HG02970 (cell line): ENCODE measurements around the gene SNTB2.

Experiments used
- ATAC-seq: cut with Tn5 transposase; IDR thresholded peaks from one replicate; pipeline ENCODE4 v1.9.1; 2021; ENCODE audit warnings: mild to moderate bottlenecking, moderate library complexity, moderate number of reproducible peaks; ENCODE audit not compliant: unreplicated experiment, low FRiP score

SNTB2 gene

DNA sequence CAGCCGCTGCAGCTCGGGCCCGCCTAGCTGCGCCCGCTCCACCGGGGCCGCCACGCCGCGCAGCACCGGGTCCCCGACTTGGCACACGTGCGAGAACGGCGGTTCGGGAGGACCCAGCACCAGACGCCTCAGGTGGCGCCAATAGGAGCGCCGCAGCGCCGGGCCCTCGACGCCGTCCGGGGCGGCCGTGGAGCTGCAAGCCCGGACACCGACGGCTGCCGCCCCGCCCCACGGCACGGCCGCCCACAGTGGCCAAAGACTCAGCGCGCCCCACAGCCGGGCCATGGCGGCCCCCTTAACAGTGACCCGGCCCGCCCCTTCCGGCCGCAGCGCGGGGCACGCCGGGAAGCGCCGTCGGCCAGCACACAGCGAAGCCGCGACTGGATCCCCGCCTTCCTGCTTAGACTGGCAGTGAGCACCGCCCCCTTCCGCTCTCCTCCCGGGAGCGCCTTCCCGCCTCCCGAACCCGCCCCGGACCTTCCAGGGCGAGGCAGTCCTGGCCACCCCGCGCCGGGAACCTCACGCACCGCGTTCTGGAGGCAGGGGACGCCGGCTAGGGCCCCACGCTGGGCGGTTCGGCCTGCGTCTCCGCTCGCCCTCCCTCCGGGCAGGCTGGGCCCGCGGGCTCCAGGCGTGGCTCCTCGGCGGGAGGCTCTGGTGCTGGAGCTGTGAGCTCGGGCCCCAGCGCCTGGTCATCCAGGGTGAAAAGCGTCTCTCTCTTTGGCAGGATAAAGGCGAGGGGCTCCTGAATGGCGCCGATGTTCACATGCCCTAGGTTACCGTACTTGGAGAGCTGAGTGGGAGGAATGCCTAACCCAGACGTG, 143.5 kb downstream of the SNTB2 start, which contains the start of gene PDF:
Gene PDF (minus strand): TSS at position 303 of the 824 bp plus-strand sequence. CDS start 18 bp downstream, at position 285.
- peak; percentile 92 for ATAC-seq

DNA sequence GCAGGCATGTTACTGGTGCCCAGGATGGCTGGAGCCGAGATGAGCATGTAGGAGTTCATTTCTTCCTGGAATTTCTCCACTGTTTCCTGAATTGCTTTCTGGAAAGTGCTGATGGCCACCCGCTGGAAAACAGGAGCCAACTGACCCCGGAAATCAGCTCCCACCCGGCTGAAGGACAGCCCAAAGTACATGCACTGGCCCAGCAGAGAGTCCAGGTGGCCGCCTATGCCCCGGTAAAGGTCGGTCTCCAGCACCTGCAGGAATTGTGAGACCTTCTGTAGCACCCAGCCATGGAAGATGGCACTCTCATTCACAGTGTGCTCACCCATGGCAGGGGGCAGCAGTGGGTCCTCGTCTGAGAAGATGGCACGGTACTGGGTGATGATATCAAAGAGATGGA, 147.7 kb downstream of the SNTB2 start:
- no peak for ATAC-seq

DNA sequence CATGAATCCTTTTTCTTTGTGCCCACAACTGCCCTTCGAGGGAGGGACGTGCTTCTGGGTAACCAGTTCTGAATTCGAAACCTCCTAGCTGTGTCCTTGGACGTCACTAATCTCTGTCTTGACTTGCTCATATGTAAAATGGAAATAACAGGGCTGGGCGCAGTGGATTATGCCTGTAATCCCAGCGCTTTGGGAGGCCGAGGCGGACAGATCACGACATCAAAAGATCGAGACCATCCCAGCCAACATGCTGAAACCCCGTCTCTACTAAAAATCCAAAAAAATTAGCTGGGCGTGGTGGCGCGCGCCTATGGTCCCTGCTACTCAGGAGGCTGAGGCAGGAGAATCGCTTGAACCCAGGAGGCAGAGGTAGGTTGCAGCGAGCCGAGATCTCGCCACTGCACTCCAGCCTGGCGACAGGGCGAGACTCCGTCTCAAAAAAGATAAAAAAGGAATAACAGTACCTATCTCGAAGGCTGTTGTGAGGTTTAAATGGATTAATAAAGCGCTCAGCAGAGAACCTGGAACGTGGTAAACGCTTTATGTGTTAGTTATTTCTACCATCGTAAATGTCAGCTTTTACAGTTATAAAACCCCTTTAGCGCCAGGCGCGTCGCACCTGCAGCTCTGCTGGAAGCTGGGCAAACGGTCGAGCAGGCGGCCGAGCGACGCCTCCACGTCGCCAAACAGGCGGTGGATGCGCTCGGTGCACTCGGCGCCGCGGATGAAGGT, 151.8 kb downstream of the SNTB2 start:
- no peak for ATAC-seq

DNA sequence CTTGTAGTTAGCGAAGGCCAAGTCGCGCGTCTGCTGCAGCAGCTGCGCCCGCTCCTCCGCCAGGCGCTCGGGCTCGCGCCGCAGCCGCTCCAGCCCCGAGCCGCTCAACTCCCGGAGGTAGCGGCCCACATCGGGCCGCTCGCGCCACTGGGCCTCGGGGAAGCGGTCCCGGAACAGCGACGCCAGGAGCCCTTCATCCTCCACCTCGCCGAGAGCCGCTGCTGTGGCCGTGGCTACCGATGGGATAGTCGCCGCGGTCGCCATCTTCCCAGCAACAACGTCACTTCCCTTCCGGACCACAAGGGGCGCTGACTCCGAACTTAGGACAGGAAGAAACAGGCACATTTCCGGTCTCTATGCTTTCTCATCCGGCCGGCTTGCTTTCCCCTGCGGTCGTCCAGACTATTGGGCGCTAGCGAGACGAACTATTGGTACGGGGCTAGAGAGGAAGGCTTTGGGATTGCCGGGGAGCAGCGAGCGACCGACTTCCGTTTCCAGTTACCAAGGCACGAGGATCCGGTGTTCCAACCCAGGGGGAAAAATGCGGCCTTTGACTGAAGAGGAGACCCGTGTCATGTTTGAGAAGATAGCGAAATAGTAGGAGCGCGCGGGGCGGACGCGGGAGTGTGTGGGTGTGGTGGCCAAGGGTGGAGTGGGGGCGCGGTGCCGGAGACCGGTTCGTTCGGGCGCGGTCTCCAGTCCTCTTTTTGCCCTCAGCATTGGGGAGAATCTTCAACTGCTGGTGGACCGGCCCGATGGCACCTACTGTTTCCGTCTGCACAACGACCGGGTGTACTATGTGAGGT, 152.5 kb downstream of the SNTB2 start, which contains the start of the genes COG8 and NIP7:
Gene COG8 (minus strand): TSS at position 276 of the 806 bp plus-strand sequence. CDS start 12 bp downstream, at position 264.
Gene NIP7 (plus strand): TSS at position 484 of the 806 bp plus-strand sequence. CDS start 58 bp downstream, at position 542.
- ATAC-seq: peak; percentile 91

DNA sequence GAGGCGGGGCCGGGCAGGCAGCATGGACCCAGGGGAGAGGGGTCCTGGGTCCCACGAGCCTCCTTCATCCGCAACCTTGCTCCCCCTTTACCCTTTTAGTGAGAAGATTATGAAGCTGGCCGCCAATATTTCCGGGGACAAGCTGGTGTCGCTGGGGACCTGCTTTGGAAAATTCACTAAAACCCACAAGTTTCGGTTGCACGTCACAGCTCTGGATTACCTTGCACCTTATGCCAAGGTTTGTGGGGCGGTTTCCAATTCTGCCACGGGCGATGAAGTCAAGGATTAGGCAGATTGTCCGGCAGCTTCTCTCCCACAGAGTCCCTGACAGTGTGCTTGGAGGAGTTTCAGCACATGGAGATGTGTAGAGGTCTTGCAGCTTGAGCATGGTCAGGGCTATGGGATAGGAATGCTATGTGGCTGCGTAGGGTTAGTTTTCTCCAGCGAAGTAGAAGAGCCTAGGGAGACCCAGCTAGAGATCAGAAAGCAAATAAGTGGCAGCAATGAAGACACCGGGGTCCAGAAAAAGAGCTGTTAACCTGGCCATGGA, 153.2 kb downstream of the SNTB2 start:
- no peak for ATAC-seq

DNA sequence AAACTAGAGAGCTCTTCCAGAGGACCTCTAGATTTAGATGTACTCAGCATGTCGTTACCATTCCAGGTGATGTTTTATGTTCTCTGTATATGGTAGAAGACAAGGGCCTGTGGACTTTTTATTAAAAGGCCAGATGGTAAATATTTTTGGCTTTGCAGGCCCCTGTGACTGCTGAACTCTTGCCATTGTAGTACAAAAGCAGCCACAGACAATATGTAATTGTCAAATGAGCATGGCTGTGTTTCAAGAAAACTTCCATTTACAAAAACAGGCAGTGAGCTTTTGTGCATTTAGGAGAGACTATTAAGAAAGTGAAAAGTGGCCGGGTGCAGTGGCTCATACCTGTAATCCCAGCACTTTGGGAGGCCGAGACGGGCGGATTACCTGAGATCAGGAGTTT, 157.2 kb downstream of the SNTB2 start:
- no peak for ATAC-seq

DNA sequence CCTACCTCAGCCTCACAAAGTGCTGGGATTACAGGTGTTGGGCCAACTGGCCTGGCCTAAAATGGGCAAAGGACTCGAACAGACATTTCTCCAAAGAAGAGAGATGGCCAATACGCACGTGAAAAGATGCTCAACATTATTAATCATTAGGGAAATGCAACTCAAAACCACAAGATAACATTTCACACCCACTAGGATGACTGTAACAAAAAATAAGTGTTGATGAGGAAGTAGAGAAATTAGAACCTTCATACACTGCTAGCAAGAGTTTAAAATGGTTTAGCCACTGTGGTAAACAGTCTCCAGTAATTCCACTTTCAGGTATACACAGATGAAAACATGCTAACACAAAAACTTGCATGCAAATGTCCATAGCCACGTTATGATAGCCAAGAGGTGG, 159.0 kb downstream of the SNTB2 start:
- no peak for ATAC-seq

DNA sequence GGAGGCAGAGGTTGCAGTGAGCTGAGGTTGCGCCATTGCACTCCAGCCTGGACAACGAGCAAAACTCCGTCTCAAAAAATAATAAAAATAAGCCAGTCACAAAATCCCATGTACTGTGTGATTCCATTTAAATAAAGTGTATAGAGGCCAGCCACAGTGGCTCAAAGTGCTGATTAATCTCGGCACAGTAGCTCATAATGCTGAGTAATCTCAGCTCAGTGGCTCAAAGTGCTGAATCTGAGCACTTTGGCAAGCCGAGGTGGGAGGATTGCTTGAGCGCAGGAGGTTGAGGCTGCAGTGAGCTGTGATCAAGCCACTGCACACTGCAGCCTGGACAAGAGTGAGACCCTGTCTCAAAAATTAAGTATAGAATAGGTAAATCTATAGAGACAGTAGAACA, 159.7 kb downstream of the SNTB2 start:
- ATAC-seq: no peak

DNA sequence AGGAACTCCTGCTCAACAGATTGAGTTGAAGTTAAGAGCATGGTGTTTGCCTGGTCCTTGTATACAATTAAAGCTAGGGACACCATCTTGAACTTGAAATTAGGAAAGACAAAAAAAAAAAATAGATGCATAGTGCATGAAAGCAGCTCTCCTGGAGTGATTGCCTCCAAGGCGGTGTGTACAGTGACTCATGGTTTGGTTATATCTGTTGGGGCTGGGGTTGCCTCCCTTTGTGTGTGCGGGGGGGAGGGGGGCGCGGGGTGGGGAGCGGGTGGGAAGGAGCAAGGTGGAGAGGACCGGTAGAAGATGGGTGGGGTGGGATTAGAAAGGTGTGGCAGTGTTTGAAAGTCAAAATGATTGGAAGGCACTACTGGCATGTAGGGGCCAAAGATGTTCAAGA, 161.3 kb downstream of the SNTB2 start:
- no peak for ATAC-seq

DNA sequence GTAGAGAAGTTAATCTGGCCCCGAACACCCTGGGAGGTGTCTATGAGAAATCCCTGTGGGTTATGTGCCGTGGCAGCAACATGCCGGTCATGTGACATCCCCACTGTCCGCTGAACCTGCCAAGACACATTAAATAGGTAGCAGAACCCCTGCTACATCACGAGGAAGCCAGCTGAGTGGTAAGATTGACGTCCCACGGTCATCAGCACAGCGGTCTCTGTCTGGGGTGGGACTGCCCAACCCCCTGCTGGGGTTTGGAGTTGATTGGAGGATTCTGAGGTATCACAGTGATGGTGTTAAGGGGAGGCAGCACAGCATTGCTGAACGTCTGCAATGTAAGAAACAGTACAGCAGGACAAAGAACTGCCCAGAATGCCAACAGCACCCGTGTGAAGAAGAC, 162.6 kb downstream of the SNTB2 start:
- no peak for ATAC-seq

DNA sequence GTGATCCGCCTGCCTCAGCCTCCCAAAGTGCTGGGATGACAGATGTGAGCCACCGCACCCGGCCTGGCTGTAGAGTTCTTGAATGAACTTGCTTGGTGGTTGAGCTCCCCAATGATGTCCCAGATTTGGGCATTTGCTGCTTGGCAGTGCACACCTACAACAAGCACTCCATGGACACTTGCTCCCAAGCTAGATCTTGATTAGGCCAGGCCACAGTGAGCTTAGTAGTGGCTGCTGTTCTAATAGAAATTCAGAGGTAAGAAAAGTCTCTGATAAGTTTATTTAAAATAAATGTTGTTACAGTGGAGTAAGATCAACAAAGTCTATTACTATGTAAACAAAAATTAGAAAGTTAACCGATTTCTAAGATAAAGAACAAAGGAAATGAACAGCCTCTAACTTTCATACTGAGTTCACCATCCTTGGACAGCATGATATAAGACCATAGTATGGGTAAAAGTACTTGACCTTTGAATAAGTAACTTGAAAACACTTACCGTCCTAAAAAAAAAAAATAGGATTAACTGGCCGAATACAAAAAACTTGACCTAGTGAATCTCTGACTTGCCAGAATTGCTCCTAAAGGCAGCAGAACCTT, 163.7 kb downstream of the SNTB2 start:
- no peak for ATAC-seq

DNA sequence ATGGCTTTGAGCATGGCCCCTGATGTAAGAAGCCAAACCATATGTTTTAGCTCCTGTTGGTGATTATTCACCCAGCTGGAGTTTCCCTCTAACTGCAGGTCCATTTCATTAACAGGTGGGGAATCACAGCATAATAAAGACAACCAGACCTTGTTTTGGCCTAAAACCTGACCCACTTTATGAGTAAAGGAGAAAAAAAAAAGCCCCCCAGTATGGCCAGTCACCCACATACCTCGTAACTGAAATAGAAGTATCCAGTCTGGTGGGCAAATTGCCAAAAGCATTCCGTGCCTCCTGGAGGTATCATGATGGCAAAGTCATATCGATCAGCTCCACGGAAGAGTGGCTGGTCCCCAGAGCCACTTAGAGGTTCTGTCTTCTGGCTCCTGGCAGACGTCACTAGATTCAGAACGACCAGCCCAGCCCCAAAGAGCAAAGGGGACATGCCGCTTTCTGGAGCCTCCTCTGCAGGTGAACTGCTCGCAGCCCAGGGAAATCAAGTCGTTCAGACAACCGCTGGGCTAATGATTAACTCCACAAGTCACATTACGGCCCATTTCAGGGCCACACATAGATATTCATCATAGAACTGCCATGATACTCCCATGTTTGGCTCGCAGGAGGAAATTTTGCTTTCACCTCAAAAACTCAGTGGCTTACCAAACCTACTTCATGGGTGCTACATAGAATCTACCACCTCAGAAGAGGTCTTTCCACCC, 164.5 kb downstream of the SNTB2 start, which contains the start of gene TMED6:
Gene TMED6 (minus strand): TSS at position 478 of the 719 bp plus-strand sequence. CDS start 33 bp downstream, at position 445.
- ATAC-seq: no peak
